HG03095 (cell line): ENCODE measurements around the gene ABHD16A.

Source experiments
- ATAC-seq: cut with Tn5 transposase; IDR thresholded peaks from one replicate; pipeline ENCODE4 v1.9.1; 2021; ENCODE audit warnings: moderate library complexity; ENCODE audit not compliant: unreplicated experiment

ABHD16A gene

GRCh38 chr6:31732029-31732428, 28.9 kb upstream of the ABHD16A start:
- ATAC-seq: no peak

GRCh38 chr6:31730631-31731086, 27.5 kb upstream of the ABHD16A start:
- ATAC-seq: no peak

- ATAC-seq: no peak
Measured at GRCh38 chr6:31729979-31730630, 27.0 kb upstream of the ABHD16A start.

GRCh38 chr6:31729515-31729978, 26.4 kb upstream of the ABHD16A start:
- peak; percentile 45 for ATAC-seq

- no peak for ATAC-seq
Measured at GRCh38 chr6:31728767-31729514, 25.8 kb upstream of the ABHD16A start, which contains the start of gene DDAH2. Gene DDAH2, minus strand, starts transcription at chr6:31729299. Its CDS starts 138 bp downstream, at chr6:31729161.

GRCh38 chr6:31727717-31728671, 24.9 kb upstream of the ABHD16A start:
- no peak for ATAC-seq

GRCh38 chr6:31727034-31727716, 24.1 kb upstream of the ABHD16A start:
- ATAC-seq: no peak

GRCh38 chr6:31725502-31726350, 22.6 kb upstream of the ABHD16A start:
- no peak for ATAC-seq

- no peak for ATAC-seq
Measured at GRCh38 chr6:31723980-31724691, 21.0 kb upstream of the ABHD16A start.

- no peak for ATAC-seq
Measured at GRCh38 chr6:31723245-31723979, 20.3 kb upstream of the ABHD16A start, which contains the start of gene MPIG6B. Gene MPIG6B, plus strand, starts transcription at chr6:31723373. Its CDS starts 11 bp downstream, at chr6:31723384.

- ATAC-seq: no peak
Measured at GRCh38 chr6:31722173-31722572, 19.0 kb upstream of the ABHD16A start.

GRCh38 chr6:31721351-31722020, 18.4 kb upstream of the ABHD16A start, which contains the start of gene LY6G6C:
Gene LY6G6C, minus strand, starts transcription at chr6:31721746. Its CDS starts 67 bp downstream, at chr6:31721679.
- ATAC-seq: no peak

- ATAC-seq: no peak
Measured at GRCh38 chr6:31720196-31720770, 17.2 kb upstream of the ABHD16A start.

- no peak for ATAC-seq
Measured at GRCh38 chr6:31719001-31719400, 15.9 kb upstream of the ABHD16A start.

GRCh38 chr6:31718265-31718664, 15.1 kb upstream of the ABHD16A start:
- ATAC-seq: no peak

GRCh38 chr6:31717499-31718222, 14.5 kb upstream of the ABHD16A start:
- ATAC-seq: no peak
